Measurements from ENCODE around the gene TPRKB. TPM values are rescaled to one million over a fixed set of nuclear protein-coding genes. Genes with fewer than 3 reads are reported as not detected.
"Not testable (repeated sequence)": the region's sequence is repeated elsewhere in the genome, so short reads cannot be mapped to it uniquely, and the experiment has no call there.

The TPRKB gene
- polyA plus RNA-seq, 4 donors, result 59.0 to 110 (median 69.4) TPM

DNA sequence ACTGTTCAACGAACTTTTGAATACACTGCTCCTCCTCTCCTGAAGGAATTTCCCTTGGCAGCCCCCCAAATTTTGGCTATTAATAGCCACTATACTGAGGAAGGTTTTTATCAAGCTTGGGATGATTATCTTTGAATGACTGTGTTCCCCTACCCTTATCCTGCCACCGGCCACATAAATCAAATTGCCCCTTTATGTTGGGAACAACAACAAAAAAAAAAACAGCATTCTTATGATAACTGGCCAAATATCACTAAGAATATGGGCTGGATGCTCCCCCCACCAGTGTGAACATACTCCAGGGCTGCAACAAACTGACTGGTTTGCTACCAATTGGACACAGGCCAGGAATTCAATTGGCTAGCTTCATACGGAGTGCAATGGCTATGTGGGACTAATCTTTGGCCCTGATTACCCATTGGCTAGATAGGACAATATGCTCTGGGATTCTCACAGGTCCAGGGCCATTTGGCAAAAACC lies 22.2 kb upstream of the TPRKB start:
- FAIRE-seq, result no peak
- H3K27ac ChIP-seq (ENCODE audit: low read depth in 1 of 3, low read length in 2 of 3), result no peak overlapping the region
- no peaks in the 10 kb centered on the region for H3K27me3 ChIP-seq (ENCODE audit: control insufficient read depth in 3 of 3, insufficient read depth in 3 of 3, low read length in 3 of 3)
- H3K36me3 ChIP-seq (ENCODE audit: control insufficient read depth in 3 of 3, insufficient read depth in 2 of 3, low read depth in 1 of 3, low read length in 3 of 3), result peaks cover 14 to 41% (median 14%) of the 10 kb centered on the region in 3 donors
- no peak for DNase-seq
- H3K9me3 ChIP-seq (ENCODE audit: control insufficient read depth in 2 of 2, insufficient read depth in 1 of 2, low read depth in 1 of 2, low read length in 1 of 2), result peaks cover 0 to 9% of the 10 kb centered on the region in 2 donors
- no peaks in the 10 kb centered on the region for H3K4me1 ChIP-seq (ENCODE audit: control insufficient read depth in 3 of 3, insufficient read depth in 2 of 3, low read depth in 1 of 3, low read length in 2 of 3)
- no peak overlapping the region for H3K4me3 ChIP-seq (ENCODE audit: low read depth in 1 of 3, low read length in 3 of 3)
- 7 to 35% (median 27%) methylated on average over 3 of the region's 3 CpGs for WGBS, 3 donors

DNA sequence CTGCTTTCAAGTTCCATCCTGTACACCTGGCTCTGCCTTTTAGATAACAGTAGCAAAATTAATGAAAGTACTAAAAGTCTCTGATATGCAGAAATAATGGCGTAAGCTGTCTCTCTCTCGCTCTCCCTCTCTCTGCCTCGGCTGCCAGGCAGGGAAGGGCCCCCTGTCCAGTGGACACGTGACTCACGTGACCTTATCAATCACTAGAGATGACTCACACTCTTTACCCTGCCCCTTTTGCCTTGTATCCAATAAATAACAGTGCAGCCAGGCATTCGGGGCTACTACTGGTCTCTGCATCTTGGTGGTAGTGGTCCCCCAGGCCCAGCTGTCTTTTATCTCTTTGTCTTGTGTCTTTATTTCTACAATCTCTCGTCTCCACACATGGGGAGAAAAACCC lies 17.2 kb upstream of the TPRKB start:
- H3K9me3 ChIP-seq (ENCODE audit: control insufficient read depth in 2 of 2, insufficient read depth in 1 of 2, low read depth in 1 of 2, low read length in 1 of 2), result peaks cover 0 to 14% of the 10 kb centered on the region in 2 donors
- H3K27me3 ChIP-seq (ENCODE audit: control insufficient read depth in 3 of 3, insufficient read depth in 3 of 3, low read length in 3 of 3); H3K4me3 ChIP-seq (ENCODE audit: low read depth in 1 of 3, low read length in 3 of 3); FAIRE-seq; H3K4me1 ChIP-seq (ENCODE audit: control insufficient read depth in 3 of 3, insufficient read depth in 2 of 3, low read depth in 1 of 3, low read length in 2 of 3); H3K27ac ChIP-seq (ENCODE audit: low read depth in 1 of 3, low read length in 2 of 3); DNase-seq: not testable (repeated sequence)
- WGBS, 3 donors, result 84 to 97% (median 96%) methylated on average over 7 of the region's 7 CpGs
- peaks cover 2 to 35% (median 4%) of the 10 kb centered on the region in 3 donors for H3K36me3 ChIP-seq (ENCODE audit: control insufficient read depth in 3 of 3, insufficient read depth in 2 of 3, low read depth in 1 of 3, low read length in 3 of 3)

DNA sequence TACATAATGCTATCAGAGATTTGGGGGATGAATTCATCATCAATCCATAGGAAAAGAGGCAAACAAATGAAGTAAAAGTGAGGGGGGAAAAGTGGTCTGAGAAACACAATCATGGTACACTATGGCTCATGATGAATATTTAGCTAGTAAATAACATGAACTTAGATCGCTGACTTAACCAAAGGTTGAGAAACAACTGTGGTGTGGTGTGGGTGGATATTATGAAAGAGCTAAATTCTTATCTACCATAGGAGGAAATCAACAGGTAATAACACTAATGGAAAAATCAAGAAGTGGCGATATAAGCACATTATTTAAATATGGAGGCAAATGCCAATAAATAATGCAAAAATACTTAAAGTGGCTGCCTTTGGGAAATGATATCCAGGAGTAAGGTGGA lies 12.2 kb upstream of the TPRKB start:
- H3K9me3 ChIP-seq (ENCODE audit: control insufficient read depth in 2 of 2, insufficient read depth in 1 of 2, low read depth in 1 of 2, low read length in 1 of 2), result peaks cover 0 to 5% of the 10 kb centered on the region in 2 donors
- H3K27ac ChIP-seq (ENCODE audit: low read depth in 1 of 3, low read length in 2 of 3), result no peak overlapping the region
- H3K4me1 ChIP-seq (ENCODE audit: control insufficient read depth in 3 of 3, insufficient read depth in 2 of 3, low read depth in 1 of 3, low read length in 2 of 3), result no peaks in the 10 kb centered on the region
- H3K4me3 ChIP-seq (ENCODE audit: low read depth in 1 of 3, low read length in 3 of 3), result no peak overlapping the region
- 87 to 95% (median 92%) methylated on average over 2 of the region's 2 CpGs for WGBS, 3 donors
- FAIRE-seq (no peak), DNase-seq (no peak)
- H3K27me3 ChIP-seq (ENCODE audit: control insufficient read depth in 3 of 3, insufficient read depth in 3 of 3, low read length in 3 of 3), result no peaks in the 10 kb centered on the region
- peaks cover 2 to 23% (median 3%) of the 10 kb centered on the region in 3 donors for H3K36me3 ChIP-seq (ENCODE audit: control insufficient read depth in 3 of 3, insufficient read depth in 2 of 3, low read depth in 1 of 3, low read length in 3 of 3)

GRCh38 chr2:73746877-73747208 lies 9.7 kb upstream of the TPRKB start:
- no peaks in the 10 kb centered on the region for H3K27me3 ChIP-seq (ENCODE audit: control insufficient read depth in 3 of 3, insufficient read depth in 3 of 3, low read length in 3 of 3)
- no peak overlapping the region for H3K27ac ChIP-seq (ENCODE audit: low read depth in 1 of 3, low read length in 2 of 3)
- H3K4me3 ChIP-seq (ENCODE audit: low read depth in 1 of 3, low read length in 3 of 3), result no peak overlapping the region
- H3K36me3 ChIP-seq (ENCODE audit: control insufficient read depth in 3 of 3, insufficient read depth in 2 of 3, low read depth in 1 of 3, low read length in 3 of 3), result peaks cover 0 to 14% (median 3%) of the 10 kb centered on the region in 3 donors
- no peaks in the 10 kb centered on the region for H3K4me1 ChIP-seq (ENCODE audit: control insufficient read depth in 3 of 3, insufficient read depth in 2 of 3, low read depth in 1 of 3, low read length in 2 of 3)
- no peak for FAIRE-seq
- peaks cover 0 to 3% of the 10 kb centered on the region in 2 donors for H3K9me3 ChIP-seq (ENCODE audit: control insufficient read depth in 2 of 2, insufficient read depth in 1 of 2, low read depth in 1 of 2, low read length in 1 of 2)
- DNase-seq, result no peak
- 90 to 99% (median 97%) methylated on average over 3 of the region's 3 CpGs for WGBS, 3 donors

DNA sequence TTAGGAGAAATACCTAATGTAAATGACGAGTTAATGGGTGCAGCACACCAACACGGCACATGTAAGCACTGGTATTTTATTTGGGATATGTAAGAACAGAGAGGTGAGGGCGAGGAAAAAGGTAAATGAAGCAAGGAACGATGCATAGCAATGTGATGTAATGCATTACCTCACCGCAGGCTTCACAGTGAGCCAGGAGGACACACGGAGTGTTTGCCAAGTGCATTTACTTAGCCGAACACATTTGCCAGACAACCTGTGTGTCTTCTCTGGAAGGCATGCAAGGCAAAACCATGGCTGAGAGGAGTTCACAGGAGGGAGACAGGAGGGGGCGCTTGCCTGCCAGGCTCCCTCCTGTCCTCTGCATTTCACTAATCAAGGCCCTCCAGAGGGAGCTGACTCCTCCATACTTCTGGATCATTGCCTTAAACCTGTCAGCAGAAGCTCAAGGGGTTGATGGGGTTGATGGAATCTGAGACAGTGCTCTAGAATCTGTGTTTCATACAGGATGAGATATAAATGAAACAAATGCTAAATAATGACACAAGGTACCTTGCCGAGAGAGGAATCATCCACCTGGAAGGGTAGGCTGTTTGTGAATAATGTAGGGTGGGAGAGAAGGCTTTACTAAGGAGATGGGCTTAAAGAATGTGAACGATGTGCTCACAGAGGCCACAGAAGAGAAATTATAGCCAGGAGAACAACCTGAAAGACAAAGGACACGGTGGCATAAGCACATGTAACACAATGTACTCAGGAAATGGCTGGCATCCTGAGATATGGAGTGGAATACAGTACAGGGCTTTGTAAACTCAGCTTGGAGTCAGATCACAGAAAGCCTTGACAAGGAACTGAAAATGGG lies 9.1 kb upstream of the TPRKB start:
- FAIRE-seq (no peak), DNase-seq (no peak)
- Histone ChIP-seq H3K4me1 (ENCODE audit: control insufficient read depth in 3 of 3, insufficient read depth in 2 of 3, low read depth in 1 of 3, low read length in 2 of 3) (no peaks in the 10 kb centered on the region), H3K27ac (ENCODE audit: low read depth in 1 of 3, low read length in 2 of 3) (no peak overlapping the region), H3K36me3 (ENCODE audit: control insufficient read depth in 3 of 3, insufficient read depth in 2 of 3, low read depth in 1 of 3, low read length in 3 of 3) (peaks cover 0 to 15% (median 3%) of the 10 kb centered on the region in 3 donors), H3K27me3 (ENCODE audit: control insufficient read depth in 3 of 3, insufficient read depth in 3 of 3, low read length in 3 of 3) (no peaks in the 10 kb centered on the region), H3K4me3 (ENCODE audit: low read depth in 1 of 3, low read length in 3 of 3) (no peak overlapping the region), H3K9me3 (ENCODE audit: control insufficient read depth in 2 of 2, insufficient read depth in 1 of 2, low read depth in 1 of 2, low read length in 1 of 2) (peaks cover 0 to 3% of the 10 kb centered on the region in 2 donors)
- 90 to 98% (median 97%) methylated on average over 11 of the region's 11 CpGs for WGBS, 3 donors

DNA sequence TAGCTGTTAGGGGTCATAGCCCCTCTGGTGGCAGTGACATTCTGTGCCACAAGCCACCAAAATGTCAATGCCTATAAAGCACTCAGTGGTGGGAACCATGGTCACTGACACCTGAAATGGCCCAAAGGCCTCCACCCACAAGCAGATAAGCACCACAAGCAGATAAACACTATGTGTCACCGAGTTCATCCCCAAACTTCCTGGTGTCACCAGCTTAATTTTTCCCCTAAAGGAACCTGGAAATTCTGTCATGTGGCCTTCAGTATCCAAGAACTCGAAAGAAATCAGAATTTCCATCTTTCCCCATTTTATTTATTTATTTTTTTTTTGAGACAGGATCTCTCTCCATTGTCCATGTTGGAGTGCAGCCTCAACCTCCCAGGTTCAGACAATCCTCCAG lies 3.6 kb upstream of the TPRKB start:
- DNase-seq (no peak), FAIRE-seq (no peak)
- Histone ChIP-seq H3K4me3 (ENCODE audit: low read depth in 1 of 3, low read length in 3 of 3) (no peak overlapping the region), H3K27ac (ENCODE audit: low read depth in 1 of 3, low read length in 2 of 3) (no peak overlapping the region), H3K27me3 (ENCODE audit: control insufficient read depth in 3 of 3, insufficient read depth in 3 of 3, low read length in 3 of 3) (no peaks in the 10 kb centered on the region), H3K9me3 (ENCODE audit: control insufficient read depth in 2 of 2, insufficient read depth in 1 of 2, low read depth in 1 of 2, low read length in 1 of 2) (peaks cover 0 to 11% of the 10 kb centered on the region in 2 donors), H3K4me1 (ENCODE audit: control insufficient read depth in 3 of 3, insufficient read depth in 2 of 3, low read depth in 1 of 3, low read length in 2 of 3) (peaks cover 0 to 2% (median 0%) of the 10 kb centered on the region in 3 donors), H3K36me3 (ENCODE audit: control insufficient read depth in 3 of 3, insufficient read depth in 2 of 3, low read depth in 1 of 3, low read length in 3 of 3) (peaks cover 0 to 6% (median 0%) of the 10 kb centered on the region in 3 donors)
- WGBS, 3 donors, result 86 to 92% (median 92%) methylated on average over 2 of the region's 2 CpGs

DNA sequence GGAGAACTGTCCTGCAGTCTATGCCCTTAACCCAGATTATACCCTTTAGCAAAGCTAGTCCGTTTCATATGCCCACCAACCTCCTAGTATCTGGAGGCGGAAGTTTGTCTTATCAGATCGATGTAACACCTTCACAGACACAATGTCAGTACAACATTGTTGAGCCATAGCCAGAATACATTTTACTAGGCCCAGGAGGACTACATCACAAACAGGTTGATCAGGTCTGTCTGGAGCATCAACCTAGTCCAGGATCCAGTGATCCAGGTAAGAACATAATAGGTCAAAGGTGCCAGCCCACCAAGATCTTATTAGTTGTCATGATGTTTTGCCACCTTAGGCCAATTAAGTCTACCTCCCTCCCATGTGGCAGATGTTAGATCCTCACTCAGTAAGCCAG lies 2.0 kb upstream of the TPRKB start:
- Histone ChIP-seq H3K36me3 (ENCODE audit: control insufficient read depth in 3 of 3, insufficient read depth in 2 of 3, low read depth in 1 of 3, low read length in 3 of 3) (peaks cover 0 to 8% (median 4%) of the 10 kb centered on the region in 3 donors), H3K27me3 (ENCODE audit: control insufficient read depth in 3 of 3, insufficient read depth in 3 of 3, low read length in 3 of 3) (no peaks in the 10 kb centered on the region), H3K9me3 (ENCODE audit: control insufficient read depth in 2 of 2, insufficient read depth in 1 of 2, low read depth in 1 of 2, low read length in 1 of 2) (peaks cover 0 to 11% of the 10 kb centered on the region in 2 donors), H3K4me1 (ENCODE audit: control insufficient read depth in 3 of 3, insufficient read depth in 2 of 3, low read depth in 1 of 3, low read length in 2 of 3) (peaks cover 0 to 2% (median 0%) of the 10 kb centered on the region in 3 donors), H3K27ac (ENCODE audit: low read depth in 1 of 3, low read length in 2 of 3) (no peak overlapping the region), H3K4me3 (ENCODE audit: low read depth in 1 of 3, low read length in 3 of 3) (no peak overlapping the region)
- WGBS, 3 donors, result 91 to 97% (median 96%) methylated on average over 3 of the region's 3 CpGs
- FAIRE-seq (no peak), DNase-seq (no peak)

GRCh38 chr2:73736378-73736777 lies 767 bp downstream of the TPRKB start:
- Histone ChIP-seq H3K9me3 (ENCODE audit: control insufficient read depth in 2 of 2, insufficient read depth in 1 of 2, low read depth in 1 of 2, low read length in 1 of 2) (peaks cover 0 to 8% of the 10 kb centered on the region in 2 donors), H3K4me3 (ENCODE audit: low read depth in 1 of 3, low read length in 3 of 3) (peak overlapping the region; percentile 58 to 81 (median 67)), H3K4me1 (ENCODE audit: control insufficient read depth in 3 of 3, insufficient read depth in 2 of 3, low read depth in 1 of 3, low read length in 2 of 3) (peaks cover 0 to 2% (median 0%) of the 10 kb centered on the region in 3 donors), H3K36me3 (ENCODE audit: control insufficient read depth in 3 of 3, insufficient read depth in 2 of 3, low read depth in 1 of 3, low read length in 3 of 3) (peaks cover 3 to 12% (median 10%) of the 10 kb centered on the region in 3 donors), H3K27ac (ENCODE audit: low read depth in 1 of 3, low read length in 2 of 3) (peak overlapping the region in 2 of 3 donors; percentile 54 to 85), H3K27me3 (ENCODE audit: control insufficient read depth in 3 of 3, insufficient read depth in 3 of 3, low read length in 3 of 3) (no peaks in the 10 kb centered on the region)
- WGBS, 3 donors, result 5 to 9% (median 7%) methylated on average over 8 of the region's 8 CpGs
- no peak for DNase-seq
- no peak for FAIRE-seq
